MM.1S (cell line): ENCODE results near the gene UBR2.

Experiments used
- EZH2phosphoT487 ChIP-seq: fragments of 300-600 bp; sonication (generic); IDR thresholded peaks from 2 replicates; pipeline ENCODE4 v1.6.1; 2018; ENCODE audit warnings: antibody characterized with exemption, low read length
- TF ChIP-seq, protein P1 (sequence below): fragments of 300-600 bp; sonication (generic); IDR thresholded peaks from 2 replicates; pipeline ENCODE4 v1.5.1; 2016; ENCODE audit warnings: antibody characterized with exemption, low read length, mixed read lengths

DNA sequence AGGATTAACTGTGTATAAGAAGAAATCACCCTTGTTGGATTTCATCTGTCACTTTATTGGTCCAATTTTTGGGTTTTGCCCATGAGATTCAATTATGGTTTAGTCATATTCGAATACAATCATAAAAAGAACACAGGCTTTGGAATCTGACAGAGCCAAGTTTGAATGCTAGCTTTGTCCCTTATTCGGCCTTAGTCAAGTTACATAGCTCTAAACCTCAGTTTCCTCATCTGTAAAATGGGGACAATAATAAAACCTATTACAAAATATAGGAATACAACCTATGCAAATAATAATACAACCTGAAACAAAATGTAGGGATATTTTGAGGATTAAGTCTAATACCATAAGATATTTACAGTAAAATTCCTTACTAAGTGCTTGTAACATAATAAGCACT, 100.9 kb downstream of the UBR2 start:
- TF ChIP-seq, protein P1, sequence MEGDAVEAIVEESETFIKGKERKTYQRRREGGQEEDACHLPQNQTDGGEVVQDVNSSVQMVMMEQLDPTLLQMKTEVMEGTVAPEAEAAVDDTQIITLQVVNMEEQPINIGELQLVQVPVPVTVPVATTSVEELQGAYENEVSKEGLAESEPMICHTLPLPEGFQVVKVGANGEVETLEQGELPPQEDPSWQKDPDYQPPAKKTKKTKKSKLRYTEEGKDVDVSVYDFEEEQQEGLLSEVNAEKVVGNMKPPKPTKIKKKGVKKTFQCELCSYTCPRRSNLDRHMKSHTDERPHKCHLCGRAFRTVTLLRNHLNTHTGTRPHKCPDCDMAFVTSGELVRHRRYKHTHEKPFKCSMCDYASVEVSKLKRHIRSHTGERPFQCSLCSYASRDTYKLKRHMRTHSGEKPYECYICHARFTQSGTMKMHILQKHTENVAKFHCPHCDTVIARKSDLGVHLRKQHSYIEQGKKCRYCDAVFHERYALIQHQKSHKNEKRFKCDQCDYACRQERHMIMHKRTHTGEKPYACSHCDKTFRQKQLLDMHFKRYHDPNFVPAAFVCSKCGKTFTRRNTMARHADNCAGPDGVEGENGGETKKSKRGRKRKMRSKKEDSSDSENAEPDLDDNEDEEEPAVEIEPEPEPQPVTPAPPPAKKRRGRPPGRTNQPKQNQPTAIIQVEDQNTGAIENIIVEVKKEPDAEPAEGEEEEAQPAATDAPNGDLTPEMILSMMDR, result no peak
- no peak for TF ChIP-seq EZH2phosphoT487
